Smooth muscle cell (in vitro differentiated cells): ENCODE data around the gene ISYNA1. TPM values are rescaled to one million over a fixed set of nuclear protein-coding genes. Genes with fewer than 3 reads are reported as not detected.

Experiments
- DNase-seq: peaks from one replicate; lab custom pipeline; 2025; ENCODE audit not compliant: unreplicated experiment; lab: John Stamatoyannopoulos, UW
- H2AFZ ChIP-seq: fragments of 200-600 bp; sonication (generic); 2 replicates; pipeline ENCODE4 v1.6.0; 2016; ENCODE audit warnings: antibody characterized with exemption, low read depth, mild to moderate bottlenecking
- H3F3A ChIP-seq: fragments of 200-600 bp; sonication (generic); 2 replicates; pipeline ENCODE4 v1.6.0; 2017; ENCODE audit warnings: antibody characterized with exemption, low read depth
- H3K27ac ChIP-seq: fragments of 200-600 bp; sonication (generic); 2 replicates; pipeline ENCODE4 v1.5.1; 2016; ENCODE audit warnings: low read depth, mild to moderate bottlenecking
- H3K27me3 ChIP-seq: fragments of 200-600 bp; sonication (generic); 2 replicates; pipeline ENCODE4 v1.6.1; 2016; ENCODE audit warnings: low read depth, mild to moderate bottlenecking
- H3K36me3 ChIP-seq: fragments of 200-600 bp; sonication (generic); 2 replicates; pipeline ENCODE4 v1.5.1; 2016; ENCODE audit warnings: low read depth
- H3K4me1 ChIP-seq: fragments of 200-600 bp; sonication (generic); 2 replicates; pipeline ENCODE4 v1.5.1; 2016; ENCODE audit warnings: low read depth
- H3K4me2 ChIP-seq: fragments of 200-600 bp; sonication (generic); 2 replicates; pipeline ENCODE4 v1.6.0; 2016; ENCODE audit warnings: mild to moderate bottlenecking
- H3K4me3 ChIP-seq: fragments of 200-600 bp; sonication (generic); 2 replicates; pipeline ENCODE4 v1.5.1; 2016; ENCODE audit warnings: mild to moderate bottlenecking
- H3K79me2 ChIP-seq: fragments of 200-600 bp; sonication (generic); 2 replicates; pipeline ENCODE4 v1.6.0; 2016; ENCODE audit warnings: low read depth, mild to moderate bottlenecking
- H3K9ac ChIP-seq: fragments of 200-600 bp; sonication (generic); 2 replicates; pipeline ENCODE4 v1.6.0; 2016; ENCODE audit warnings: low read depth
- H3K9me3 ChIP-seq: fragments of 200-600 bp; sonication (generic); replicated peaks from 2 replicates; pipeline ENCODE4 v1.5.1; 2016; ENCODE audit warnings: low read depth
- H4K20me1 ChIP-seq: fragments of 200-600 bp; sonication (generic); 2 replicates; pipeline ENCODE4 v1.6.0; 2016; ENCODE audit warnings: low read depth
- CTCF ChIP-seq: fragments of 200-600 bp; sonication (generic); IDR thresholded peaks from 2 replicates; pipeline ENCODE4 v1.5.1; 2017; ENCODE audit warnings: borderline replicate concordance, mild to moderate bottlenecking, antibody characterized with exemption; ENCODE audit not compliant: insufficient read depth, poor library complexity, severe bottlenecking
- WGBS: methylation state at CpG from one replicate; pipeline ENCODE4 v1.1.7; 2016; ENCODE audit warnings: low lambda C conversion rate; 5-methylcytosine and 5-hydroxymethylcytosine counted together
- polyA plus RNA-seq: library from polyadenylated mRNA; unstranded; fragments of >200 nt; fragmentation: Nextera tagmentation; extraction: Ambion mirVana; gene quantifications from 2 replicates; pipeline ENCODE4 v1.2.1, GENCODE V29; 2016
- total RNA-seq: library from RNA; depleted of rRNA; stranded (reverse); fragments of >200 nt; gene quantifications from 2 replicates; pipeline ENCODE4 v1.2.3, GENCODE V29; 2014

ISYNA1 gene
- total and polyA plus RNA-seq, 2 experiments from 2014 or later: 56.9 to 60.1 TPM

- no peak overlapping the region for H2AFZ ChIP-seq
- H3K4me2 ChIP-seq: no peak overlapping the region
- DNase-seq: no peak
Observed at GRCh38 chr19:18401580-18402112, 36.3 kb downstream of the ISYNA1 start.

GRCh38 chr19:18399008-18399407 is 38.9 kb downstream of the ISYNA1 start:
- Histone ChIP-seq H3K4me1 (peaks cover 4% of the 10 kb centered on the region), H3K4me3 (no peak overlapping the region), H3K79me2 (no peaks in the 10 kb centered on the region), H3K27me3 (no peaks in the 10 kb centered on the region), H2AFZ (no peak overlapping the region), H3K4me2 (no peak overlapping the region), H4K20me1 (no peaks in the 10 kb centered on the region), H3K36me3 (no peaks in the 10 kb centered on the region), H3K9ac (no peak overlapping the region), H3K9me3 (no peaks in the 10 kb centered on the region), H3F3A (peaks cover 5% of the 10 kb centered on the region), H3K27ac (peak overlapping the region; percentile 35)
- WGBS: 33% methylated on average over 6 of the region's 6 CpGs
- no peak for TF ChIP-seq CTCF
- DNase-seq: no peak

More at GRCh38 chr19:18401580-18402112, 36.3 kb downstream of the ISYNA1 start:
- Histone ChIP-seq H3K79me2 (no peaks in the 10 kb centered on the region), H3K4me3 (no peak overlapping the region), H3K9me3 (no peaks in the 10 kb centered on the region), H4K20me1 (no peaks in the 10 kb centered on the region), H3K27me3 (no peaks in the 10 kb centered on the region), H3K9ac (no peak overlapping the region), H3K4me1 (peaks cover 4% of the 10 kb centered on the region), H3F3A (peaks cover 5% of the 10 kb centered on the region), H3K27ac (no peak overlapping the region), H3K36me3 (no peaks in the 10 kb centered on the region)
- WGBS: 65% methylated on average over 7 of the region's 7 CpGs
- peak; percentile 18 for TF ChIP-seq CTCF

GRCh38 chr19:18397242-18398202 is 40.4 kb downstream of the ISYNA1 start, which contains the start of gene LRRC25:
Gene LRRC25, minus strand, starts transcription at chr19:18397622. Its CDS starts 659 bp downstream, at chr19:18396963.
- no peak within 1 kb of the TSS for H3K9ac ChIP-seq
- no peaks in the 10 kb centered on the region for H3K79me2 ChIP-seq
- no peak within 1 kb of the TSS for H3K4me3 ChIP-seq
- no peak for DNase-seq
- TF ChIP-seq CTCF: no peak
- 56% methylated on average over 33 of the region's 33 CpGs for WGBS
- no peak within 1 kb of the TSS for H3K4me2 ChIP-seq
- no peak within 1 kb of the TSS for H2AFZ ChIP-seq
- no peaks in the 10 kb centered on the region for H3K36me3 ChIP-seq
- no peak within 1 kb of the TSS for H3K27ac ChIP-seq
- peaks cover 5% of the 10 kb centered on the region for H3F3A ChIP-seq
- no peaks in the 10 kb centered on the region for H4K20me1 ChIP-seq
- no peaks in the 10 kb centered on the region for H3K27me3 ChIP-seq
- H3K4me1 ChIP-seq: peaks cover 4% of the 10 kb centered on the region
- no peaks in the 10 kb centered on the region for H3K9me3 ChIP-seq
